Measurements from ENCODE around the gene OSBPL10.

OSBPL10 gene

GRCh38 chr3:31639828-31640227, 341.2 kb downstream of the OSBPL10 start:
- TF ChIP-seq CTCF (IDR thresholded peaks at IDR 0.05; ENCODE audit: control insufficient read depth, extremely low read depth, insufficient read depth): no peak
- no peak for DNase-seq (ENCODE audit: low read depth)
- H3K4me3 ChIP-seq (ENCODE audit: low read depth, low read length): no peak overlapping the region

- H3K4me3 ChIP-seq (ENCODE audit: low read depth, low read length): no peak overlapping the region
- no peak for TF ChIP-seq CTCF (IDR thresholded peaks at IDR 0.05; ENCODE audit: control insufficient read depth, extremely low read depth, insufficient read depth)
- no peak for DNase-seq (ENCODE audit: low read depth)
These were observed 344.2 kb downstream of the OSBPL10 start for GRCh38 chr3:31636694-31637442.

GRCh38 chr3:31636049-31636448, 345.0 kb downstream of the OSBPL10 start:
- no peak overlapping the region for H3K4me3 ChIP-seq (ENCODE audit: low read depth, low read length)
- no peak for TF ChIP-seq CTCF (IDR thresholded peaks at IDR 0.05; ENCODE audit: control insufficient read depth, extremely low read depth, insufficient read depth)
- DNase-seq (ENCODE audit: low read depth): no peak

GRCh38 chr3:31635545-31635944, 345.5 kb downstream of the OSBPL10 start:
- H3K4me3 ChIP-seq (ENCODE audit: low read depth, low read length): no peak overlapping the region
- TF ChIP-seq CTCF (IDR thresholded peaks at IDR 0.05; ENCODE audit: control insufficient read depth, extremely low read depth, insufficient read depth): no peak
- no peak for DNase-seq (ENCODE audit: low read depth)

- no peak overlapping the region for H3K4me3 ChIP-seq (ENCODE audit: low read depth, low read length)
- no peak for TF ChIP-seq CTCF (IDR thresholded peaks at IDR 0.05; ENCODE audit: control insufficient read depth, extremely low read depth, insufficient read depth)
- DNase-seq (ENCODE audit: low read depth): no peak
These were observed 346.6 kb downstream of the OSBPL10 start for GRCh38 chr3:31634476-31634875.

GRCh38 chr3:31629054-31629453, 352.0 kb downstream of the OSBPL10 start:
- DNase-seq (ENCODE audit: low read depth): no peak
- H3K4me3 ChIP-seq (ENCODE audit: low read depth, low read length): no peak overlapping the region
- no peak for TF ChIP-seq CTCF (IDR thresholded peaks at IDR 0.05; ENCODE audit: control insufficient read depth, extremely low read depth, insufficient read depth)

- no peak overlapping the region for H3K4me3 ChIP-seq (ENCODE audit: low read depth, low read length)
- no peak for DNase-seq (ENCODE audit: low read depth)
- no peak for TF ChIP-seq CTCF (IDR thresholded peaks at IDR 0.05; ENCODE audit: control insufficient read depth, extremely low read depth, insufficient read depth)
These were observed 355.7 kb downstream of the OSBPL10 start for GRCh38 chr3:31625358-31625757.
